NOMO-1 (cell line): ENCODE data around the gene KRT72.

Experiments used
- DNase-seq, 2 experiments: peaks; one replicate each; lab custom pipeline; 2025; ENCODE audit not compliant: unreplicated experiment in 2 of 2; lab: John Stamatoyannopoulos, UW

Gene KRT72

DNA sequence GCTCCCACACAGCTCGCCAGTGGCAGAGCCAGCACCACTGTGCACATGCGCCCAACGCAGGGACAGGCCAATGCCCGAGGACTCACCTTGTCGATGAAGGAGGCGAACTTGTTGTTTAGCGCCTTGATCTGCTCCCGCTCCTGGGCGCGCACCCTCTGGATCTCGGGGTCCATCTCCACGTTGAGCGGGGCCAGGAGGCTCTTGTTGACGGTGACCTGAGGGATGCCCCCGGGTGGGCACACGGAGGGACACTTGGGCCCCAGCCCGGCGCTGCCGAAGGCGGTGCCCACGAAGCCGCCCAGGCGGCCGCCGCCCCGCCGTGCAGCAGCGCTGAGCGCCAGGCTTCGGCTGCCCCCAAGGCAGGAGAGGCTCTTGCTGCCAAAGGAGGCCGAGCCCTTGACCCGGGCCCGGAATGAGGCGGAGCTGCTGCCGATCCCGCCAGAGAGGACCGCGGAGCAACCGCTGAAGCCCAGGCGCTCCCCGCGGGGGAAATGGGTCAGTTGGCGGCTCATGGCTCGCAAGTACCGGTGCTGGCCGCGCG, at the start of gene KRT72:
KRT72 (minus strand) TSS at position 523 of the 541 bp plus-strand sequence; CDS start at position 512, 11 bp downstream.
- no peak for DNase-seq

DNA sequence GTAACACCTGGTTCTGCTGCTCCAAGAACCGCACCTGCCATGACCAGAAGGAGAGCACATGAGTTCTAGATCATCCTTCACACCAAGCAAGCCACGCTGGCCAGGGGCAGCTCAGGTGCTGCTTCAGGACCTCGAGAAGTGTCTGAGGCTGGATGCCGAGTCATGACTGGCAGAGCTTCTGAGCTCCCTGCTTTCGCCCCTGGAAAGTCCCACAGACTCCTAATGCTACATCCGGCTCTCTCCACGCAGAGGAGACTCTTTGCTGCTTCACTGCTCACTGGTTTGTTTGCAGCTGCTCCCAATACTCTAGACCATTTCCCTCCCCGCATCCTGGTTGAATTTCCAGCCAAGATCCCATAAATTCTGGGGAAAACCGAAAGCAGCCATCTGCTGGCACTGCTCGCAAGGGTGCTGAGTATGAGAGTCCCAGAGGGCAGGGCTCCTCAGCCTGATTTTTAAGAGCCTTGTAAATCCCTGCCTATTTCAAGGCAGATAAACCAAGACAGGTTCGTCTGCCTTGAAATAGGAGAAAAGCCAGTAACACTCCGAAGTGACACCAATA, 49.3 kb upstream of the KRT72 start:
- DNase-seq: no peak

DNA sequence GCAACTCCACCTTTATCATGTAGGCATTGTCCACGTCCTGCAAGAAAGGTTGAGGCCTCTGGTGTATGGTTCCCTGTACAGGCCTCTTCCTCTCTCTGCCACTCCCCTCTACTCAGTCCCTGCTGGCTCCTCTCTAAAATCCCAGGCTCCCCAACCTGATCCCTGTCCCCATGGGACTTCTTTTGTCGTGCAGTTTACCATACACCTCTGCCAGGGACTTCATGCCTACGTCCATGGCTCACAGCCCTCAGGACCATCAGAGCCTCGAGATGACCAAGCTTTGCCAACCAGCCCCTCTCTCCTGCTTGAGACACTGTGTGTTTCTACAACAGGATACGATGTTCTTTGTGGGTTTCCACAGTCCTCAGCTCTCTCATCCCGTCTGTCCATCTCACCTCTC, 47.8 kb upstream of the KRT72 start:
- DNase-seq: no peak

DNA sequence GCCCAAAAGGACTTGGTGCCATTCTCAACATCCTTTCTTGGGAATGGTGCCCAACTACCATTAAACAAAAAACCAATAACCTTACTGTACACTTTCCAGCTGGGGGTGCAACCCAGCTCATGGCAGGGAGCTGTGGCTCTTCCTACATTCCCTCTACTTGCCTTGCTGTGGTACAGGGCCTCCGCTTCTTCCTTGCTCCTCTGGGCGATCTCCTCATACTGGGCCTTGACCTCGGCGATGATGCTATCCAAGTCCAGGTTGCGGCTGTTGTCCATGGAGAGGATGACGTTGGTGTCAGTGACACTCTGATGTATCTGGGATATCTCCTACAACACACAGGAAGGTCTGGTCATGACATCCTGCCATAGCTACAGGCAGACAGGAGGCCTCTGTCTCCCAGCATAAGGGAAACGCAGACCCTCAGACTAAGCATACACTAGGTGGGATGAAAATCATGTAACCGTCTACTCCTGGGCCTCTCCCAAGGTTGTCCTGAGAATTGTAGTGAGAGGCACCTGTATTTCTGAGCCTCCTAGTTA, 46.8 kb upstream of the KRT72 start:
- DNase-seq: no peak

DNA sequence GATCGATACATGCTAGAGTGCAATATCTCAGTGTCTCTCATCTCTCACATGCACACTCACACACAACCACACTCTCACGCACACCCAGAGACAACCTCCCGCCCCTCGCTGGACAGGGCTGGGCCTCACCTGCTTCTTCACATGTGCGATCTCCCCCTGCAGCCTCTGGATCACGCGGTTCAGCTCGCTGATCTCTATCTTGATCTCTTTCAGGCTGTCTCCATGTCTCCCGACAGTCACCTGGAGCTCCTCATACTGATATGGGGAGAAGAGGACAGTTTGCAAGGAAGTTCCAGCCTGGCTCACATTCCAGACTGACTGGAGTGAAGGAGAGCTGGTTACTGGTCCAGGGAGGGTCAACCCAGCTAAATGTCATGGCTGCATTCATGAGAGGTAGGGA, 46.3 kb upstream of the KRT72 start:
- no peak for DNase-seq

DNA sequence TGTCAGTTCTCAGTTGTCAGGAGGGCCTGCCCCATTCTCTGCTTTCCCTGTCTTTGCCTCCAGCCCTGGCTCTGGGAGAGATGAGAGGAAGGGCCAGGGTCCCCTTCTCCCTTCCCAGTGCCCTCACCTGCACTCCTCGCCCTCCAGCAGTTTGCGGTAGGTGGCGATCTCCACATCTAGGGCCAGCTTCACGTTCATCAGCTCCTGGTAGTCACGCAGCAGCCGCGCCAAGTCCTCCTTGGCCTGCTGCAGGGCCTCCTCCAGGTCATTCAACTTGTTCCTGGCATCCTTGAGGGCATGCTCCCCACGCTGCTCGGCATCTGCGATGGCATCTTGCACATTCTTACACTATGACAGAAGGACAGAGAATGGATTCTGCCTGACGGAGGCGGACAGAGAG, 45.4 kb upstream of the KRT72 start:
- no peak for DNase-seq

DNA sequence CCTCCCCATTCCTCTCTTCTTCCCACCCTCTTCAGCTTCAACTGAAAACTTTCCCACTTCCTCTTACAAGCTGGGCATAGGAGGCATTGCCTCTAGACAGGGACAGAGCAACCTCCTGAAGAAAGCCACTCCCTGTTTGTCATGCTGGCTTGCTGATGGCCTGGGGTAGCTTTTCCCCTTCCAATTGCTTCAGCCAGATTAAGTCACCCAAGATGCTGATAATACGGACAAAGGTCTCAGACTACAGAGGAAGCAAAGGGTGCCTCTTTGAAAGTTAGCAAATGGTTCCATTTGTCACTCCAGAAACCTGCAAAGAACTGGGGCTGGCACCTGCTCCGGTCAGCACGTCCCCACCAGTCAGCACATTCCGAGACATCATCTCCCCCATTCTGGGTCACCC, 44.7 kb upstream of the KRT72 start:
- no peak for DNase-seq

DNA sequence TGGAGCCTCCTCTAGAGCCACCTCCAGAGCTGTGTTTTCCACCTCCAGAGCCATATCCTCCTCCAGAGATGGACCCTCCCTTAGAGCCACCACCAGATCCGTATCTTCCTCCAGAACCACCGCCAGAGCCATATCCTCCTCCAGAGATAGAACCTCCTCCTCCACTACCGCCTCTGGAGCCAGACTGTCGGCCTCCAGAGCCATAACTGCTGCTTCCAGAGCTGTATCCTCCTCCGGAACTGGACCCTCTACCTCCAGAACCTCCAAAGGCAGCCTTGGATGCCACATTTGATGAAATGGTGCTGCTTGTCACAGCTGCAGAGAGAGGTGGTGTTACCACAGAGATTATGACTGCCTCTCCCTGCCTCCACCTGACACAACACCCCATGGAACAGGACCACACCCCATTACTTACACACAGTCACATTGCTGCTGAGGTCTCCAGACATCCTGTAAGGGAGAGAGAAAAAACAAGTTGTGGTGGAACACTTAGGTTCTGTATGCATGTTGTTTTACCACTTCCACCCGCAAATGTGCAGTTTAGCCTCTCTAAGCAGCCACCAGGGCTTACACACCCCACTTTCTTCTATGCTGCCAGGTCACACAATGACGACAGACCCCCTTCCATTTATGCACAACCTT, 44.0 kb upstream of the KRT72 start:
- DNase-seq: no peak

DNA sequence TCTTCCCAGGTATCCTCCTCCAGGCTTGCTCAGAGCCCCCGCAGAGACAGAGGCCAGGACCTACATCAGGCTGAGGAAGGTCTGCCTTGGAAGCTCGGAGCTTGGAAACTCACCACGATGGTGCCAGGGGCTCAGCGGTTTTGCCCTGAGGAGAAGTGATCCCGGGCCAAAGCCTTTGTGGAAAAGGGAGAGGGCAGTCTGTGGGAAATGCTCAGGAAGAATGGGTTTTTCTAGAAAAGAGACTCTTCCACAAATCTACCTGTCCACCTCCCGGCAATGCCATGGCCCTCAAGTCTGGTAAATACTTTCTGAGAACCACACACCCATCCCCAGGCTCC, 42.8 kb upstream of the KRT72 start:
- DNase-seq: no peak

DNA sequence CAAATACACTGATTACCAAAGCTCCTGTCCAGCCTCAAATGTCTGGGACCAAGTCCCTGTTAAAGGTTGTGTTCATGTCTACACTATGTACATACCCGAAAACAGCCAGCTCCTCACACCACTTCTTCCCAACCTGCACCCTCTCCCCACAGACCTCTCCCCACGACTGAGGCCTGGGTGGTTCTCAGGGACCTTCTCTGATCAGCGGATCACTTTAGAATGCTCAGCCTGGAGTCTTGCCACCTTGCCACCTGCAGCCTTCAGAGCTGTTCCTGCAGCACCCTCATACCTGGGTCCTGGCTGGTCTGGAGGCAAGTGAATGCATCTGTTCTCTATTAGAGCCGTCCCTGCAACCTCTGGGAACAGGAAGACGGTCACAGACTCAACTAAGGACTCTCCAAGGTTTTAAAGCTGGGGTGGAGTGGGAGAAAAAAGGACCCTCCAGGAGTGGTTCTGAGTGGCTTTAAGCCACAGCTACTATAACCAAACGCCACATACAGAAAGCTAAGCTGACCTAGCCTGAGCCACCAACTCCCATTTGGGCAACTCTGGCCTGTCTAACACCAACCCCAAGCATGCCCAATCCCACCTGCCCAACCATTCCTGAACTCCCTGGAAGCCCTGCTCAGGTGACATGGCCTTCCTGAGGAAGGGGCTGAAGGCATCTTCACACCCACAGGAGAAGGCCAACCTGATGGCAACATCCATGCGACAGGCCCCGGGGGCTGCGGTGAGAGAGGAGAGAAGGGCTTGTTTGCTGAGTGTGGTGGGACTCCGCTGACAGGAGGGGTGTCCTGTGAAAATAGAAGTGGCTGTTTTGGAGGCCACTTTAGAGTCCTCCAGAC, 42.2 kb upstream of the KRT72 start:
- no peak for DNase-seq

DNA sequence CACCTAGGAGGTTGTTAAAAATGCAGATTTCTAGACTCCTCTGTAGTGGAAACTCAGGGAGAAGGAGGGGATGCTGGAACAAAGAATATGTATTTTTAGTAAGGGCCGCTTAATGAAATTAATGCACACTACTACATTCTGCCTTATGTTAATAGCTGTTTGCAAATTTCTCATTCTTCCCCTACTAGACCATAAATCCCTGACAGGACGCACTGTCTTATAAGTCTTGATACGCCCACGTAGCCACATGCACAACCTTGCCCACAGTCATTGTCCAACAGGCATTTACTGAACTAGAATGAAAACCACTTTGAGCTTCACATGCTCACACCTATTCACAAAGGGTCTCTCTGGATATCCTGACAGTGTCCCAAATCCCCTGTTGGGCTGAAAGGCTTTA, 40.2 kb upstream of the KRT72 start:
- DNase-seq: no peak

DNA sequence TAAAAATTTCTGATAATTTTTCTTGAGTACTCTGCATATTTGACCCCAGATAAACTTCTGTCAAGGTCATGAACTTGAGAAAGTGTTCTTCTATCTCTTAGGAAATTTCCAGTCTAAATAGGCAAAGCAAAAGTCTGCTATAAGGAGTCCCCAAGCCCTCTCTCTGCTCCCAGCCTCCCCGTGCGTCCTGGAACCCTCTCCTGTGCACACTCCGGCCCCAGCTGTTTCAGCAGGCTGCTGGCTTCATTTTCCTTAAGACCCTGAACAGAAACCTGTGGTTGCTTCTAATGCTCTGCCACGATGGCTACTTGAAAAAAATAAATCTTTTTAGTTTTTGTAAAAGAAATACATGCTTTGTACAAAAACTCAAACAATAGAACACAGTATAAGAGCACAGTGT, 36.0 kb upstream of the KRT72 start:
- no peak for DNase-seq

DNA sequence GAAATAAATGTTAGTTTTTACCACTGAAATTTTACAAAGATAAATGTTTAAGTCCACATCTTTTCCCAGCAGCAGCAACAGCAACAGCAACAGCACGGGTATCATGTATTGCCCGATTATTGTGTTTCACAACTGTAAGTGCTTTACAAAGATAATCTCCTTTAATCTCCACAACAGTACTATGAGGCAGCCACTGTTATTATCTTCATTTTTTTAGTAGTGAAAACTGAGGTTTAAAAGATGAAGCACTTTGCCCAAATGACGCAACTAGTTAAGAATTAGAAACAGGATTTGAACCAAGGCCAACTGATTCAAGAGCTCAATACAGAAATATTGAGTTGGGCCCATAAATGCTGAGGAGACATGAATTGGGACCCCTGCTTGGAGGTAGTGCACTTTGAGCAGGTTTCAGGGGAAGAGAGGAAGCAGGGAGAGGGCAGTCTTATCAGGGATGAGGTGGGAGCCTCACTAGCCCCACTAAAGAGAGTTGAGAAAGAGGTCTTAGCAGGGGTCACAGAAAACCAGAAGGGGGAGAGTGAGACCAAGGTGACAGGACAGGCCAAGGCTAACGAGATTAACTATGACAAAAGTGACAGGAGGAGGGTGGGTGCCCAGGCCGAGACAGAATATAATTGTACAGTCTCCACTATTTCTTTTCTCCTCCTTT, 35.5 kb upstream of the KRT72 start:
- DNase-seq: no peak

DNA sequence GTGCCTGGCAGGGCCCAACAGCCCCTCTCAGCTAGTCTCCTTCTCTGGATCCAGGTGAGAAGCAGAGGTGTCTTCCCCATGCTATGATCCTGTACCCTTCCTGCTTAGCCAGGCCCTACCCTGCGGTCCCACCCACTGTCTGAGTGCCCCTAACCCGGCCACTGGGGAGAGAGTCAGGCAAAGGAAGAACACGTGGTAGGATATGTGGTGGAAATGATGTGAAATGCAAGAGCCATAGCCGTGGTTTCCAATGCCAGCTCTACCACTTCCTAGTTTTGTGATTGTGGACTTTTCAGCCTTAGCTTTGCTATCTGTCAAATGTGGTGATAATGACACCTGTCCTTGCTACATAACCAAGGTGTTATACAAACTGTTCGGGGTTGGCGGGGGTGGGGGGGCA, 34.9 kb upstream of the KRT72 start:
- DNase-seq: no peak

DNA sequence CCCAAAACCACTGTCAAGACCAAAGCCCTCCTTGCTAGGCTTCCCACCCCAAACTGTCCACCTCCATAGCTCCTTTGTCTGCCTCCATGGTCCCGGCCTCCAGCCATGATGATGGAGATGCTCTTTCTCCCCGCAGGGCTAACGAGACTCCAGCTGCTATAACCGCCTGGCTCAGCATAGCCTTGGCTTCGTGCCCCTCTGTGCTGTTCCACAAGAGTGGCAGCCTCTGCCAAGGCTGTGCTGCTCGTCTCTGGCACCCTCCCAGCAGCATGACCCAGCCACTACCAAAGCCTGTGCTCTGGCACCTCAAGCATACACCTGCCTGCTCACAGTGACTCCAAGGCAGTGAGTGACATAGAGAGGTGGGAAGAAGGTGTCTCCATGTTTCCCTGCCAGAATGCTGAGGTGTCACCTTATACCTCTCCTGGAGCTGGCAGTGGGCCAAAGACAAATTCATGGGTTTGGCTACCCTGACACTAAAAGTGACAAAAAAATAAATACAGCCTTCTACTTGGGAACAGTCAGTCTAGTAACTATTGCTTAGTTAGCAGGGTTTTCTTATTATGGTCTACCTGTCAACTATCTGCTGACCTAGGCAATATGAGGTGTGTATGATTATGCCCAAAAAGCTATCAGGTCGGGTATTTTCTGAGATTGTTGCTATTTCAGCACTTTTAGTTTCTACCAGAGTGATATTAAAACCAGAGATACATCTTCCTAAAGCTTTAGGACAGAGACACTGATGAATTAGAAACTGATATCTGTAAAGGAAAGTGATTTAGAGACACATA, 33.2 kb upstream of the KRT72 start:
- no peak for DNase-seq

DNA sequence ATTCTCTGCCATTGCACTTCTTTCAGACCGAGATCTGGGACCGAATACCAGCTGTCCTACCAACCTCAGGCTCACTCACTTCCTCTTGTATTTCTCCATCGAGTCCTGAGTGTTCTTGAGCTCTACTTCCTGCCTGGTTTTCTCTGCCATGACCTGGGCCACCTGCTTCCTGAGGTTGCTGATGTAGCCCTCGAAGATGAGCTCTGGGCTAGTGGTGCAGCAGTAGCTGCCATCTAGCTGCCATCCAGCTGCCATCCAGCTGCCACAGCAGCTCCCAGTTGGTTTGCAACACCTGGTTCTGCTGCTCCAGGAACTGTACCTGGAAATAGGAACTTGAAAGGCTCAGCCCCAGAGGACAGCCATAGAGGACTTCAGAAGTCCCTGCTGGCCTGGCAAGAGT, 32.1 kb upstream of the KRT72 start:
- DNase-seq: no peak

DNA sequence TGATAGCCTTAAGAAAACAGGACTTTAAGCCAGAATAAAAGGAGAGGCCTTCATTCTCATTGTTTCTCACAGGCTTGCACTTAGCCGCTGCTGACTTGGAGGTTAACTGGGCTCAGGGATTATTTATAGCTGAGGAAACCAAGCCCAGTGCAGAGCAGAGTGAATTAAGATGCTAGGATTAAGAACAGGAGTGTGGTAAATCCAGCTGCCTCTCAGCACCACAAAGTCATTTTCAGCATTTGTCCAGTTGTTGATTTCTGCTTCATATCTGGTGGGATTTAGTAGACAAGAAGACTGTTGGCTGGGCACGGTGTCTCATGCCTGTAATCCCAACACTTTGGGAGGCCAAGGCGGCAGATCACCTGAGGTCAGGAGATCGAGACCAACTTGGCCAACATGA, 31.4 kb upstream of the KRT72 start:
- DNase-seq: no peak

DNA sequence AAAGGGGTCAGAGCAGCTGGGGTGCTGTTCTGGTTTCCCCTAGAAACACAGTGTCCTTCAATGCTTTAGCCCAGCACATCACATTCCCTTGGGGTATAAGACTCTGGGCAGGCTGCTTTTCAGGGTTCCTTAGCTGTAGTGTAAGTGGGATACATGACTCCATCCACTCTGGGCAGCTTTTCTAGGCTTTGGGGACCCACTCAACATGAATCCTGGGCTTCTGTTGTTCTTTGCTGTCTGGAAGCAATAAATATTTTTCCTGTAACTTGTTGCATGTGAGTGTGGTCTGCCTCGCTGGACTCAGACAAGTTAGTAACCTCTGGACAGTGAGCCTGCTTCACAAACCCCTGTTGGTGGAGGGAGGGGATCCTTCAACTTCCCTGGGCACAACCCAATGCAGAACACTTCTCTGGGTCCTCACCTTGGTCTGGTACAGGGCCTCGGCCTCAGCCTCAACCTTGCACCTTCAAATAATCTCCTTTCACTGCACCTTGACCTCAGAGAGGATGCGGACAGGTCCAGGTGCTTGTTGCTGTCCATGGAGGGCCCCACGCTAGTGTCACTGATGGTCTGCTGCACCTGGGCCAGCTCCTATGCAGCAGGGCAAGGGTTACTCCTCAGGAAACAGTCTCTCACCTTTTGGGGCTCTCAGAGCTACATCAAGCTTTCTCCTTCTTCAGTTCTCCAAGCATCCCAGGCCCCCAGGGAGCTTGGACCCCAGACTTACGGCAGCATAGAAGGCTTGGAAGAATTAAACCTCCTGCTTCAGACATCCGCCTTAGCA, 30.6 kb upstream of the KRT72 start:
- DNase-seq: no peak

DNA sequence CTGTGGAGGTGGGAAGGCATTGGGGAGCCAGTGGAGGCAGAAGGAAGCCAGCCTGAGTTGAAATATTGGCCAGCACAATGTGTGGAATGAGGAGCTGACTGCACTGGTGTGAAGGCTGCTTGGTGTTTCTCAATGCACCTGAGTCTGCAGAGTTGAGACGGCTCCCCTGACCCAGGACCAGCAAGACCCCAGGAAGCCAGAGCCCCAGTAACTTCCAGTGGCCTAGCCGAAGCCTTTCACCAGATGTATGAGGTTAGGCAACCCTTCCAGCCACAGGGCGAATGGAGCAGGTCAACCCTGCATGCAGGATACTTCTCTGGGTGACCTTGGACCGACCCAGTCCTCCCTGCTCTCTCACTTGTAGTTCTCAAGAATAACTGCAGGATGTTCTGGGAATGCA, 30.0 kb upstream of the KRT72 start:
- DNase-seq: no peak
